ENCODE measurements around the gene ATP6AP1.

The ATP6AP1 gene

DNA sequence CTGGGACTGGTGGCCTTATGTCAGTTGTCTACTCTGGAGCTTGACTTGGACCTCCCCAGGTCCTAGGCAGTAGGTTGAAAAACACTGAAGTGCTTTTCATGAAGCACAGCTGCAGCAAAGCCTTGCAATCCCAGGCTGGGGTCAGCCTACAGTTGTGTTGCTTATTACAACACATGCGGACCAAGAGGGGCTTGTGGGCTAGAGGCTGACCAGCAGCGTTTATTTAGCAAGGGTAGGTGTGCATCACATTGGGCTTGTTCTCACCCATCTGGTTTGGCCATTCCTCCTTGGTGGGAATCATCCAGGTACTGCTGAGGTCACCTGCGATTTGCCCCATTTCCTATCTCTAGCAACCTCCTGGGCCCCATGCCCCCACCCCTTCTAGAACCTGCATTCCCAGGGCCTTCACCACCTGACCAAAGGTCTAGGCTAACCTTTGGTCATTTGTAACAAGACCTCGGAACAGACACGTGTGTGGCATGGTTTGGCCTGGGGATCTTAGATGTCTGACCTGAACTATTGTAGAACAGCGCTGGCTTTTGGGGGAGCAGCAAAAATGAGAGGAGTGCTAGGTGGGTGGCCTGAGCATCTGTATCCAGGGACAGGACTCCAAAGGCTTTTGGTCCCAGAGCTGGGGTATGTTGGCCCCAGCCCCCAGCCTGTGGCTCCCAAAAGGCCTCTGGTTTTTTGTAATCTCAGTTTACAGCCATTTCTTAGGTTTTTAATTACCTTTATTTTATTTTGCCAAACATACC, 27.3 kb upstream of the ATP6AP1 start:
- Histone ChIP-seq H3K4me3 (ENCODE audit: low read depth in 1 of 2, low read length in 1 of 2) (no peak overlapping the region), H3K9me3 (no peaks in the 10 kb centered on the region), H3K4me1 (ENCODE audit: control insufficient read depth in 1 of 2, insufficient read depth in 1 of 2, low read depth in 1 of 2, low read length in 1 of 2) (peaks cover 16 to 21% of the 10 kb centered on the region in 2 experiments), H3K27me3 (no peaks in the 10 kb centered on the region), H3K27ac (peak overlapping the region; percentile 55), H3K36me3 (peaks cover 49% of the 10 kb centered on the region)
- no peak for TF ChIP-seq CTCF (IDR thresholded peaks at IDR 0.05)

GRCh38 chrX:154401918-154402621, 26.4 kb upstream of the ATP6AP1 start:
- peaks cover 13 to 18% of the 10 kb centered on the region in 2 experiments for H3K4me1 ChIP-seq (ENCODE audit: control insufficient read depth in 1 of 2, insufficient read depth in 1 of 2, low read depth in 1 of 2, low read length in 1 of 2)
- peaks cover 49% of the 10 kb centered on the region for H3K36me3 ChIP-seq
- H3K9me3 ChIP-seq, result no peaks in the 10 kb centered on the region
- H3K27me3 ChIP-seq, result no peaks in the 10 kb centered on the region
- no peak for TF ChIP-seq CTCF (IDR thresholded peaks at IDR 0.05)
- H3K4me3 ChIP-seq (ENCODE audit: low read depth in 1 of 2, low read length in 1 of 2), result no peak overlapping the region
- peak overlapping the region; percentile 55 for H3K27ac ChIP-seq

DNA sequence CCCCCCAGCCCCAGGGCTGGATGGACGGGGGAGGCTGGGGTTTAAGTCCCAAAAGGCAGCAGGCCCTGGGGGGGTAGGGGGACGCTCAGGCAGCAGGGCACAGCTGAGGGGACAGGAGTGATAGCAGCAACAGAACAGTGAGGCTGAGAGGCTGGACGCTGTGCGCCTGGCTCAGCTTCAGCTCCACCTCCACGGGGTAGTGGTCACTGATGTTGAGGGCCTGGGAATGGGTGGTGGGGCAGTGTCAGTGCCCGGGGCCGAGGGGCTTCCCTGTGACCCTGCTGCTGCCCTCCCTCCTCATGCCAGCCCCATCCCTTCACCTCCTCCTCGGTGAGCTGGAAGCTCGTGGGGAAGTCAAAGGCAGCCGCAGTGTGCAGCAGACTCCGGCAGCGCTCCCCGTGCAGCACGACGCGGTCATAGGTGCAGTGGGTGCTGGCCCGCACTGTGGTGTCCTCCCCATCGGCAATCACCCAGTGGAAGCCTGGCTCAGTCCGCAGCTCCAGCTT, 25.8 kb upstream of the ATP6AP1 start:
- peaks cover 9 to 16% of the 10 kb centered on the region in 2 experiments for H3K4me1 ChIP-seq (ENCODE audit: control insufficient read depth in 1 of 2, insufficient read depth in 1 of 2, low read depth in 1 of 2, low read length in 1 of 2)
- H3K9me3 ChIP-seq, result no peaks in the 10 kb centered on the region
- no peak overlapping the region for H3K4me3 ChIP-seq (ENCODE audit: low read depth in 1 of 2, low read length in 1 of 2)
- H3K27me3 ChIP-seq, result no peaks in the 10 kb centered on the region
- no peak for TF ChIP-seq CTCF (IDR thresholded peaks at IDR 0.05)
- peaks cover 49% of the 10 kb centered on the region for H3K36me3 ChIP-seq
- H3K27ac ChIP-seq, result peak overlapping the region; percentile 55

- peaks cover 49% of the 10 kb centered on the region for H3K36me3 ChIP-seq
- no peak overlapping the region for H3K27ac ChIP-seq
- H3K27me3 ChIP-seq, result no peaks in the 10 kb centered on the region
- no peaks in the 10 kb centered on the region for H3K9me3 ChIP-seq
- no peak overlapping the region for H3K4me3 ChIP-seq (ENCODE audit: low read depth in 1 of 2, low read length in 1 of 2)
- peaks cover 13 to 21% of the 10 kb centered on the region in 2 experiments for H3K4me1 ChIP-seq (ENCODE audit: control insufficient read depth in 1 of 2, insufficient read depth in 1 of 2, low read depth in 1 of 2, low read length in 1 of 2)
- TF ChIP-seq CTCF (IDR thresholded peaks at IDR 0.05), result no peak
These were observed 25.3 kb upstream of the ATP6AP1 start for GRCh38 chrX:154403192-154403591.

DNA sequence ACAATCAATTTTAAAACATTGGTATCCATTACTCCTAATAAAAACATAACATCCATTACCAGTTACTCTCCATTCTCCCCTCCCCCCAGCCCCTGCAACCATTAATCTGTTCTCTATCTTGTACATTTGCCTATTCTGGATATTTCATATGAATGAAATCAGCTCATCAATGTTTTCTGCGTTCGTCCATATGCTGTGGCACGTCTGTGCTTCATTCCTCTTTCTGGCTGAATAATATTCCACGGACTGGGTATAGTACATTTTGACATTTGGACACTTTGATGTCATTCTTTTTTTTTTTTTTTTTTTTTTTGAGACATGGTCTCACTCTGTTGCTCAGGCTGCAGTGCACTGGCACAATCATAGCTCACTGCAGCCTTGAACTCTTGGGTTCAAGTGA, 24.6 kb upstream of the ATP6AP1 start:
- Histone ChIP-seq H3K9me3 (no peaks in the 10 kb centered on the region), H3K27ac (no peak overlapping the region), H3K4me3 (ENCODE audit: low read depth in 1 of 2, low read length in 1 of 2) (no peak overlapping the region), H3K27me3 (no peaks in the 10 kb centered on the region), H3K4me1 (ENCODE audit: control insufficient read depth in 1 of 2, insufficient read depth in 1 of 2, low read depth in 1 of 2, low read length in 1 of 2) (peaks cover 14 to 26% of the 10 kb centered on the region in 2 experiments), H3K36me3 (peaks cover 49% of the 10 kb centered on the region)
- TF ChIP-seq CTCF (IDR thresholded peaks at IDR 0.05), result no peak

Measured in neutrophil (primary cell).